GM21528 (cell line): ENCODE data around the gene IL1R1.

Experiments
- ATAC-seq: cut with Tn5 transposase; IDR thresholded peaks from one replicate; pipeline ENCODE4 v1.9.1; 2021; ENCODE audit warnings: mild to moderate bottlenecking, moderate library complexity; ENCODE audit not compliant: unreplicated experiment, low FRiP score

Gene IL1R1

GRCh38 chr2:102193074-102193473, 50.5 kb downstream of the IL1R1 start:
- no peak for ATAC-seq

- no peak for ATAC-seq
Observed at GRCh38 chr2:102194609-102195268, 52.2 kb downstream of the IL1R1 start.

DNA sequence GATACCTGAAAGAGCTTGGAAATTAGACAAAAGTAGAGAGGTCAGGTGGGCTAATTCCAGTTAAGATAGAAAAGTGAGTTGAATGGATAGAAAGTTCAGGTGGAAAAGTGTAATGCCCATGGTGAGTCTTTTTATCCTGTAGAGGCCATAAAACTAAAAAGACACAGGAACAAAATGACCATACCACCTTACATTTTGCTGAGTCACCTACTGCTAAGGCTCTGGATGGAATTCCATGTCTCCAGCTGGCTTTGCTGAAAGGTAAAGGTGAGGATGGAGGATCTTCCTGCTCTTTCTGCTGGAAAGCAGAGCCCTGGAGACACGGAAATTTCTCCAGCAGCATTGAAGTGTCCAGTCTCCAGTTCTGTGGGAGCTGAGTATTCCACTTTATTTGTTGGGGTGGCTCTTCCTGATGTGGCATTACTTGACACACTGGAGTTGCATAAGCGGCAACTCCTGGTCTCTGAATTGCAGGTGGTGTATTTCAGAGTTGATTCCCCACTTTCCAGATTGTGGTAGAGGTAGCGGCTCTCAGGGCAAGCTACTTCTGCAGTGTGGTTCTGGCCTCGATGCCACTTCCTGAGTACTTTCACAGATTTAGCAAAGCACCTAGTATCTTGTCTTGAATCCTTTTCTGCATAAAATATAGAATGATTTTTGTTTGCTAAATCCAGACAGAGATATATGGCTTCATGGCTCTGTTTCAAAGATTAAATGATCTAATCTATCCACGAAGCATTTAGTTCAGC, 55.0 kb downstream of the IL1R1 start:
- ATAC-seq, result no peak

GRCh38 chr2:102200539-102200938, 58.0 kb downstream of the IL1R1 start:
- ATAC-seq, result no peak

DNA sequence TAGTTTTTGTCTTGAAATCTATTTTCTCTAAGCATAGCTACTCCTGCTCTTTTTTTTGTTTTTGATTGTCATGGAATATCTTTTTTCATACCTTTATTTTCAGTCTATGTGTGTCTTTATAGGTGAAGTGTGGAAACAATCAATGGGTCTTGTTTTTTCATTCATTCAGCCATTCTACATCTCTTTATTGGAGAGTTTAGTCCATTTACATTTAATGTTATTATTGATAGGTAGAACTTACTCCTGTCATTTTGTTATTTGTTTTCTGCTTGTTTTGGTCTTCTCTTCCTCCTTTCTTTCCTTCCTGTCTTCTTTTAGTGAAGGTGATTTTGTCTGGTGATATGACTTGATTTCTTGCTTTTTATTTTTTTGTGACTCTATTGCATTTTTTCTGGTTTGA, 62.1 kb downstream of the IL1R1 start:
- ATAC-seq, result no peak

GRCh38 chr2:102206666-102207341, 64.3 kb downstream of the IL1R1 start:
- no peak for ATAC-seq

DNA sequence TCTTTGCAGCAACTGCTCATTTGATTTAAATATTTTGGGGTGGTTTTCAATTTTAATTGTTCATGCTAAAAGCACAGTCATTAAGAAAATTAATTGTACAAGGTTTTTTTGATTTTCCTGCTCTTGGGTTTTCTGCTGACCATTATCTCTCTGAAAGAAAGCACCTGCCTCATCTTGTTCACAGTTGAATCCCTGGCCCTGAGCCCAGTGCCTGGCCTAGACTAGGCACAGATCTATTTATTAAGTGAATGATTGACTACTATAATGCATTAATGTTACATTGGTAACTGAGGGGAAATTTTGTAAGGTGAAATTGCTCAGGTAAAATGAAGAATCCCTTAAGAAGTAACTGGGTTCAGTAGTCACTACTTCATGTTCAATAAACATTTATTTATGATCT, 66.2 kb downstream of the IL1R1 start:
- ATAC-seq, result no peak

- ATAC-seq, result no peak
Observed at GRCh38 chr2:102209474-102209873, 66.9 kb downstream of the IL1R1 start.

- no peak for ATAC-seq
Observed at GRCh38 chr2:102217032-102217431, 74.5 kb downstream of the IL1R1 start.

- no peak for ATAC-seq
Observed at GRCh38 chr2:102224824-102225739, 82.5 kb downstream of the IL1R1 start.

GRCh38 chr2:102226171-102226570, 83.6 kb downstream of the IL1R1 start:
- ATAC-seq, result no peak

GRCh38 chr2:102226612-102227391, 84.3 kb downstream of the IL1R1 start:
- ATAC-seq, result no peak

GRCh38 chr2:102229141-102229769, 86.7 kb downstream of the IL1R1 start:
- no peak for ATAC-seq
